HEK293 (cell line): ENCODE measurements around the gene TC2N.

Experiments
- ELK4 ChIP-seq: IDR thresholded peaks from 2 replicates; pipeline ENCODE4 v1.6.1; 2011; ENCODE audit warnings: mild to moderate bottlenecking, low read depth, low read length, borderline replicate concordance
- GFI1B ChIP-seq: fragments of 450-650 bp; formaldehyde crosslinking; IDR thresholded peaks from 2 replicates; pipeline ENCODE4 v1.5.1; 2016; ENCODE audit warnings: missing biosample characterization, missing genetic modification characterization
- INSM2 ChIP-seq: fragments of 450-650 bp; formaldehyde crosslinking; IDR thresholded peaks from 2 replicates; pipeline ENCODE4 v1.5.1; 2016; ENCODE audit warnings: missing biosample characterization, missing genetic modification characterization
- KLF16 ChIP-seq: fragments of 450-650 bp; formaldehyde crosslinking; IDR thresholded peaks from 2 replicates; pipeline ENCODE4 v1.5.1; 2017; ENCODE audit warnings: missing biosample characterization, missing genetic modification characterization
- KLF8 ChIP-seq: fragments of 450-650 bp; formaldehyde crosslinking; IDR thresholded peaks from 2 replicates; pipeline ENCODE4 v1.5.1; 2016; ENCODE audit warnings: missing biosample characterization, missing genetic modification characterization
- PRDM6 ChIP-seq: fragments of 450-650 bp; formaldehyde crosslinking; IDR thresholded peaks from 2 replicates; pipeline ENCODE4 v1.5.1; 2017; ENCODE audit warnings: missing biosample characterization, missing genetic modification characterization
- RBAK ChIP-seq: fragments of 450-650 bp; formaldehyde crosslinking; IDR thresholded peaks from 2 replicates; pipeline ENCODE4 v1.5.1; 2016; ENCODE audit warnings: missing biosample characterization, missing genetic modification characterization
- REPIN1 ChIP-seq: fragments of 450-650 bp; formaldehyde crosslinking; IDR thresholded peaks from 2 replicates; pipeline ENCODE4 v1.5.1; 2017; ENCODE audit warnings: missing biosample characterization, missing genetic modification characterization, low read depth
- SALL2 ChIP-seq: fragments of 450-650 bp; formaldehyde crosslinking; IDR thresholded peaks from 2 replicates; pipeline ENCODE4 v1.5.0; 2017; ENCODE audit warnings: missing biosample characterization, mild to moderate bottlenecking, missing genetic modification characterization, borderline replicate concordance
- SETDB1 ChIP-seq: IDR thresholded peaks from one replicate; pipeline ENCODE4 v1.6.1; 2017; ENCODE audit warnings: mild to moderate bottlenecking, low read length, moderate library complexity, mixed read lengths; ENCODE audit not compliant: insufficient read length
- WT1 ChIP-seq: fragments of 450-650 bp; formaldehyde crosslinking; IDR thresholded peaks from 2 replicates; pipeline ENCODE4 v1.5.1; 2016; ENCODE audit warnings: missing biosample characterization, missing genetic modification characterization
- ZBTB20 ChIP-seq: fragments of 450-650 bp; formaldehyde crosslinking; IDR thresholded peaks from 2 replicates; pipeline ENCODE4 v1.5.1; 2016; ENCODE audit warnings: missing biosample characterization, missing genetic modification characterization
- ZBTB44 ChIP-seq: fragments of 450-650 bp; IDR thresholded peaks from 2 replicates; pipeline ENCODE4 v1.5.1; 2018; ENCODE audit warnings: missing biosample characterization, mild to moderate bottlenecking, missing genetic modification characterization
- ZBTB6 ChIP-seq: fragments of 450-650 bp; formaldehyde crosslinking; IDR thresholded peaks from 2 replicates; pipeline ENCODE4 v1.5.1; 2017; ENCODE audit warnings: missing biosample characterization, missing genetic modification characterization
- ZIC2 ChIP-seq: fragments of 450-650 bp; formaldehyde crosslinking; IDR thresholded peaks from 2 replicates; pipeline ENCODE4 v1.5.1; 2016; ENCODE audit warnings: missing biosample characterization, missing genetic modification characterization
- ZNF133 ChIP-seq: fragments of 450-650 bp; formaldehyde crosslinking; IDR thresholded peaks from 2 replicates; pipeline ENCODE4 v1.5.1; 2016; ENCODE audit warnings: missing biosample characterization, missing genetic modification characterization
- ZNF148 ChIP-seq: fragments of 450-650 bp; formaldehyde crosslinking; IDR thresholded peaks from 2 replicates; pipeline ENCODE4 v1.5.0; 2017; ENCODE audit warnings: missing biosample characterization, missing genetic modification characterization, borderline replicate concordance
- ZNF184 ChIP-seq: fragments of 450-650 bp; IDR thresholded peaks from 2 replicates; pipeline ENCODE4 v1.5.1; 2018; ENCODE audit warnings: missing biosample characterization, mild to moderate bottlenecking, missing genetic modification characterization
- ZNF274 ChIP-seq, 2 experiments: fragments of 200-500 bp in 1 of 2; fragments of 450-650 bp in 1 of 2; sonication (Bioruptor generic) in 1 of 2; formaldehyde crosslinking in 1 of 2; IDR thresholded peaks; 2 replicates each; pipeline versions ENCODE4 v1.5.1 to v1.6.1; 2014 to 2016; ENCODE audit warnings: borderline replicate concordance in 1 of 2, inconsistent platforms in 1 of 2, low read length in 1 of 2, missing biosample characterization in 1 of 2, missing genetic modification characterization in 1 of 2
- ZNF354C ChIP-seq: fragments of 450-650 bp; formaldehyde crosslinking; IDR thresholded peaks from 2 replicates; pipeline ENCODE4 v1.5.1; 2016; ENCODE audit warnings: missing biosample characterization, missing genetic modification characterization, low read depth, borderline replicate concordance
- ZNF423 ChIP-seq: fragments of 450-650 bp; formaldehyde crosslinking; IDR thresholded peaks from 2 replicates; pipeline ENCODE4 v1.5.1; 2016; ENCODE audit warnings: missing biosample characterization, missing genetic modification characterization
- ZNF510 ChIP-seq: fragments of 450-650 bp; formaldehyde crosslinking; IDR thresholded peaks from 2 replicates; pipeline ENCODE4 v1.5.1; 2018; ENCODE audit warnings: mild to moderate bottlenecking, missing genetic modification characterization, missing biosample characterization; ENCODE audit not compliant: insufficient replicate concordance
- ZNF558 ChIP-seq: fragments of 450-650 bp; formaldehyde crosslinking; IDR thresholded peaks from 2 replicates; pipeline ENCODE4 v1.5.1; 2016; ENCODE audit warnings: missing biosample characterization, missing genetic modification characterization
- ZNF580 ChIP-seq: fragments of 450-650 bp; formaldehyde crosslinking; IDR thresholded peaks from 2 replicates; pipeline ENCODE4 v1.5.1; 2016; ENCODE audit warnings: missing biosample characterization, missing genetic modification characterization
- ZNF670 ChIP-seq: fragments of 450-650 bp; formaldehyde crosslinking; IDR thresholded peaks from 2 replicates; pipeline ENCODE4 v1.5.1; 2016; ENCODE audit warnings: missing biosample characterization, missing genetic modification characterization, low read depth
- ZNF707 ChIP-seq: fragments of 450-650 bp; formaldehyde crosslinking; IDR thresholded peaks from 2 replicates; pipeline ENCODE4 v1.5.1; 2016; ENCODE audit warnings: missing biosample characterization, missing genetic modification characterization
- ZNF791 ChIP-seq: fragments of 450-650 bp; formaldehyde crosslinking; IDR thresholded peaks from 2 replicates; pipeline ENCODE4 v1.5.1; 2016; ENCODE audit warnings: missing biosample characterization, missing genetic modification characterization
- ZSCAN23 ChIP-seq: fragments of 450-650 bp; formaldehyde crosslinking; IDR thresholded peaks from 2 replicates; pipeline ENCODE4 v1.5.1; 2016; ENCODE audit warnings: missing biosample characterization, missing genetic modification characterization
- ZSCAN4 ChIP-seq: fragments of 450-650 bp; formaldehyde crosslinking; IDR thresholded peaks from 2 replicates; pipeline ENCODE4 v1.5.1; 2017; ENCODE audit warnings: missing biosample characterization, missing genetic modification characterization

The TC2N gene

GRCh38 chr14:91744068-91744480, 123.3 kb downstream of the TC2N start (continued):
- TF ChIP-seq ZNF133 (tag by site-specific recombination) (no peak), ZNF580 (no peak), ZIC2 (tag by site-specific recombination) (peak; percentile 48), ZBTB20 (no peak), ZBTB44 (no peak), INSM2 (no peak; the same call in 1 of the 2 replicates), RBAK (tag by site-specific recombination) (no peak), ZNF670 (tag by site-specific recombination) (no peak), WT1 (tag by site-specific recombination) (peak; percentile 89), ZSCAN4 (tag by site-specific recombination) (no peak), KLF16 (no peak), KLF8 (tag by site-specific recombination) (0 out of 2 replicates have a peak, but pooled peaks have one; percentile 43), ZNF510 (tag by site-specific recombination) (no peak), ZBTB6 (tag by site-specific recombination) (no peak), ZSCAN23 (tag by site-specific recombination) (0 out of 2 replicates have a peak, but pooled peaks have one; percentile 32), ELK4 (no peak), ZNF274 (IDR thresholded peaks at IDR 0.05; ENCODE audit: low read length) (no peak), ZNF274 (tag by site-specific recombination; IDR thresholded peaks at IDR 0.05; ENCODE audit: borderline replicate concordance) (no peak), GFI1B (no peak), ZNF423 (no peak), ZNF148 (tag by site-specific recombination) (no peak), SETDB1 (no peak), ZNF354C (no peak), ZNF184 (no peak), ZNF791 (tag by site-specific recombination) (no peak), SALL2 (tag by site-specific recombination) (no peak), REPIN1 (tag by site-specific recombination) (no peak), ZNF707 (tag by site-specific recombination) (no peak), ZNF558 (tag by site-specific recombination) (no peak), PRDM6 (tag by site-specific recombination) (no peak)
